HepG2 (cell line): ENCODE measurements around the gene ITGA2.

ENCODE experiments used
- AHDC1 ChIP-seq: sonication (generic); formaldehyde crosslinking; IDR thresholded peaks from 2 replicates; pipeline ENCODE4 v1.5.1; 2020; ENCODE audit warnings: mild to moderate bottlenecking, missing genetic modification reagents, borderline replicate concordance
- CTCF ChIP-seq: sonication (generic); formaldehyde crosslinking; IDR thresholded peaks from 2 replicates; pipeline ENCODE4 v1.5.0; 2020; ENCODE audit warnings: mild to moderate bottlenecking, missing genetic modification reagents, moderate library complexity
- ESRRA ChIP-seq: sonication (generic); formaldehyde crosslinking; IDR thresholded peaks from 2 replicates; pipeline ENCODE4 v1.5.1; 2020; ENCODE audit warnings: mild to moderate bottlenecking, low read depth, missing genetic modification reagents
- KDM6A ChIP-seq: IDR thresholded peaks from 2 replicates; pipeline ENCODE4 v1.6.1; 2016; ENCODE audit warnings: low read depth
- NBN ChIP-seq: fragments of 450-650 bp; conservative IDR thresholded peaks from 2 replicates; pipeline ENCODE4 v1.6.1; 2017
- SP1 ChIP-seq, 2 experiments: fragments of 450-650 bp in 1 of 2; sonication (generic) in 1 of 2; formaldehyde crosslinking in 1 of 2; IDR thresholded peaks; 2 replicates each; pipeline versions ENCODE4 v1.4.0 to v1.6.1; 2016 to 2020; ENCODE audit warnings: missing genetic modification reagents in 1 of 2
- ZNF609 ChIP-seq: sonication (generic); formaldehyde crosslinking; IDR thresholded peaks from 2 replicates; pipeline ENCODE4 v1.4.0; 2020; ENCODE audit warnings: mild to moderate bottlenecking, missing genetic modification reagents, borderline replicate concordance
- ZNF639 ChIP-seq: conservative IDR thresholded peaks from 2 replicates; pipeline ENCODE4 v1.6.1; 2018; ENCODE audit warnings: missing genetic modification reagents
- ZSCAN5A ChIP-seq: sonication (generic); formaldehyde crosslinking; IDR thresholded peaks from 2 replicates; pipeline ENCODE4 v1.8.0; 2022; ENCODE audit warnings: mild to moderate bottlenecking, missing genetic modification reagents, borderline replicate concordance

GRCh38 chr5:53059281-53059680 lies 70.1 kb downstream of the ITGA2 start:
- TF ChIP-seq AHDC1, result no peak
- no peak for TF ChIP-seq CTCF (CRISPR knock-in tag)
- TF ChIP-seq ZSCAN5A (CRISPR knock-in tag), result no peak
- TF ChIP-seq ZNF609, result no peak
- TF ChIP-seq NBN, result no peak
- no peak for TF ChIP-seq SP1 (IDR thresholded peaks at IDR 0.05)
- TF ChIP-seq SP1 (CRISPR knock-in tag; IDR thresholded peaks at IDR 0.05), result no peak
- TF ChIP-seq KDM6A (CRISPR knock-in tag), result no peak
- no peak for TF ChIP-seq ZNF639 (CRISPR knock-in tag)
- TF ChIP-seq ESRRA, result no peak
